H7 (cell line): ENCODE measurements around the gene PLSCR3. TPM values are rescaled to one million over a fixed set of nuclear protein-coding genes. Genes with fewer than 3 reads are reported as not detected.

Experiments
- DNase-seq: peaks from one replicate; pipeline ENCODE4 v3.0.0; 2012
- H3K27me3 ChIP-seq: 2 replicates; pipeline ENCODE4 v1.6.0; 2011; ENCODE audit warnings: mild to moderate bottlenecking, low read length; ENCODE audit not compliant: control insufficient read depth, insufficient read depth
- H3K36me3 ChIP-seq: replicated peaks from 2 replicates; pipeline ENCODE4 v1.5.1; 2011; ENCODE audit warnings: low read length; ENCODE audit not compliant: control insufficient read depth, insufficient read depth
- H3K4me3 ChIP-seq: 2 replicates; pipeline ENCODE4 v1.5.1; 2011; ENCODE audit warnings: low read depth, mild to moderate bottlenecking, control low read depth, low read length, moderate library complexity; ENCODE audit not compliant: insufficient read depth
- total RNA-seq: library from RNA; depleted of rRNA; stranded (reverse); fragments of >200 nt; shearing (Covaris generic); gene quantifications from 2 replicates; pipeline ENCODE4 v1.2.3, GENCODE V29; 2014

Gene PLSCR3
- total RNA-seq, 1 experiment from 2014 or later, result 27.8 TPM

- no peaks in the 10 kb centered on the region for H3K36me3 ChIP-seq
- DNase-seq, result peak; percentile 90
- H3K4me3 ChIP-seq, result peak overlapping the region; percentile 74
These were observed 41.6 kb upstream of the PLSCR3 start for GRCh38 chr17:7435676-7436555.

GRCh38 chr17:7432296-7432695, 38.0 kb upstream of the PLSCR3 start:
- Histone ChIP-seq H3K4me3 (no peak overlapping the region), H3K36me3 (no peaks in the 10 kb centered on the region), H3K27me3 (peaks cover 12% of the 10 kb centered on the region; the same call in 1 of the 2 replicates)
- no peak for DNase-seq

More at GRCh38 chr17:7435676-7436555, 41.6 kb upstream of the PLSCR3 start:
- peaks cover 38% of the 10 kb centered on the region for H3K27me3 ChIP-seq

GRCh38 chr17:7431231-7431630, 36.9 kb upstream of the PLSCR3 start:
- no peak for DNase-seq
- H3K27me3 ChIP-seq, result peaks cover 2% of the 10 kb centered on the region; the same call in 1 of the 2 replicates
- H3K4me3 ChIP-seq, result no peak overlapping the region
- no peaks in the 10 kb centered on the region for H3K36me3 ChIP-seq

GRCh38 chr17:7429722-7430121, 35.4 kb upstream of the PLSCR3 start:
- no peaks in the 10 kb centered on the region for H3K36me3 ChIP-seq
- no peaks in the 10 kb centered on the region for H3K27me3 ChIP-seq
- DNase-seq, result peak; percentile 50
- no peak overlapping the region for H3K4me3 ChIP-seq

GRCh38 chr17:7428557-7428956, 34.2 kb upstream of the PLSCR3 start, which contains the start of gene SPEM3:
SPEM3 (plus strand) TSS chr17:7428857; CDS start chr17:7428903, 46 bp downstream.
- H3K27me3 ChIP-seq, result no peaks in the 10 kb centered on the region
- H3K36me3 ChIP-seq, result no peaks in the 10 kb centered on the region
- peak; percentile 37 for DNase-seq

GRCh38 chr17:7427549-7427948, 33.2 kb upstream of the PLSCR3 start:
- Histone ChIP-seq H3K4me3 (no peak overlapping the region), H3K27me3 (no peaks in the 10 kb centered on the region), H3K36me3 (no peaks in the 10 kb centered on the region)
- DNase-seq, result peak; percentile 60

More at GRCh38 chr17:7428557-7428956, 34.2 kb upstream of the PLSCR3 start, which contains the start of gene SPEM3:
- no peak within 1 kb of the TSS for H3K4me3 ChIP-seq

- no peaks in the 10 kb centered on the region for H3K27me3 ChIP-seq
- peak; percentile 62 for DNase-seq
- no peaks in the 10 kb centered on the region for H3K36me3 ChIP-seq
- no peak overlapping the region for H3K4me3 ChIP-seq
These were observed 32.7 kb upstream of the PLSCR3 start for GRCh38 chr17:7426896-7427489.

GRCh38 chr17:7426203-7426863, 32.0 kb upstream of the PLSCR3 start:
- no peaks in the 10 kb centered on the region for H3K27me3 ChIP-seq
- no peak for DNase-seq
- H3K36me3 ChIP-seq, result no peaks in the 10 kb centered on the region
- H3K4me3 ChIP-seq, result no peak overlapping the region

- no peaks in the 10 kb centered on the region for H3K36me3 ChIP-seq
- no peaks in the 10 kb centered on the region for H3K27me3 ChIP-seq
- no peak overlapping the region for H3K4me3 ChIP-seq
- peak; percentile 63 for DNase-seq
These were observed 31.4 kb upstream of the PLSCR3 start for GRCh38 chr17:7425756-7426155.

- no peaks in the 10 kb centered on the region for H3K27me3 ChIP-seq
- no peaks in the 10 kb centered on the region for H3K36me3 ChIP-seq
- DNase-seq, result no peak
- H3K4me3 ChIP-seq, result no peak within 1 kb of the TSS
These were observed 31.0 kb upstream of the PLSCR3 start, which contains the start of gene SPEM2 for GRCh38 chr17:7425316-7425715. SPEM2 (plus strand) TSS chr17:7425616; CDS start chr17:7425689, 73 bp downstream.

- no peaks in the 10 kb centered on the region for H3K27me3 ChIP-seq
These were observed 29.4 kb upstream of the PLSCR3 start for GRCh38 chr17:7423679-7424078.

GRCh38 chr17:7421186-7421585, 26.9 kb upstream of the PLSCR3 start:
- DNase-seq, result peak; percentile 53
- H3K4me3 ChIP-seq, result no peak overlapping the region
- H3K36me3 ChIP-seq, result no peaks in the 10 kb centered on the region; the same call in 1 of the 2 replicates
- H3K27me3 ChIP-seq, result no peaks in the 10 kb centered on the region

More at GRCh38 chr17:7423679-7424078, 29.4 kb upstream of the PLSCR3 start:
- Histone ChIP-seq H3K4me3 (no peak overlapping the region), H3K36me3 (no peaks in the 10 kb centered on the region)
- no peak for DNase-seq

GRCh38 chr17:7419819-7420610, 25.7 kb upstream of the PLSCR3 start, which contains the start of gene SPEM1:
SPEM1 (plus strand) TSS chr17:7420324; CDS start chr17:7420385, 61 bp downstream.
- Histone ChIP-seq H3K36me3 (peaks cover 6% of the 10 kb centered on the region), H3K4me3 (no peak within 1 kb of the TSS), H3K27me3 (no peaks in the 10 kb centered on the region)
- DNase-seq, result peak; percentile 74
